ENCODE data around the gene ARHGEF25.

The ARHGEF25 gene

DNA sequence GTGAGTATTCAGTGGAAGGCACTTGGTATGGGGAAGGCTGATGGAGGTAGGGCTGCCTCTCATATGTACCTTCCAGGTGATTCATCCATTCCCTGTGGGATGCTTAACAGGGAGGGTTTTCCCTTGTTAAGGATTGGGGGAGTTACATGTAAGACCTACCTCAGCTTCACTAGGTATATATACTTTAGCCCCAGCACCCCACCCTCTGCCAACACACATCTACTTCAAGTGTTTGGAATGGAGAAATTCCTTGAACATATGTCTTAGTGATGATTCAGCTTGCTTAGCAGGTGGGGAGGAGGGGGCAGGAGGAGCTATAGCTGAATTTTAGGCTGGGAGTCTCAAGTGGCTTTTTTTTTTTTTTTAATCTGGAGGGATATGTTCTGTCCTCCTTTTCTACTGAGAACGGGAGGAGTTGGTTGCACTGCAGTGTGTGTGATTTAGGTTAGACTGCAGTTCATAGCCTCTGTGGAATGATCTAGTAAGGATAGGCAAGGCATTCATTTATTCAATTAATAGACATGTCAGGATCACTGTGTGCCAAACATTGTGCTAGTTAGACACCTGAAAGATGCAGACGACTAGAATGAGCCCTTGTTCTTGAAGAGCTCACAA, 18.6 kb upstream of the ARHGEF25 start:
- DNase-seq (ENCODE audit: extremely low read depth, low read depth) = no peak
- TF ChIP-seq, protein P1, sequence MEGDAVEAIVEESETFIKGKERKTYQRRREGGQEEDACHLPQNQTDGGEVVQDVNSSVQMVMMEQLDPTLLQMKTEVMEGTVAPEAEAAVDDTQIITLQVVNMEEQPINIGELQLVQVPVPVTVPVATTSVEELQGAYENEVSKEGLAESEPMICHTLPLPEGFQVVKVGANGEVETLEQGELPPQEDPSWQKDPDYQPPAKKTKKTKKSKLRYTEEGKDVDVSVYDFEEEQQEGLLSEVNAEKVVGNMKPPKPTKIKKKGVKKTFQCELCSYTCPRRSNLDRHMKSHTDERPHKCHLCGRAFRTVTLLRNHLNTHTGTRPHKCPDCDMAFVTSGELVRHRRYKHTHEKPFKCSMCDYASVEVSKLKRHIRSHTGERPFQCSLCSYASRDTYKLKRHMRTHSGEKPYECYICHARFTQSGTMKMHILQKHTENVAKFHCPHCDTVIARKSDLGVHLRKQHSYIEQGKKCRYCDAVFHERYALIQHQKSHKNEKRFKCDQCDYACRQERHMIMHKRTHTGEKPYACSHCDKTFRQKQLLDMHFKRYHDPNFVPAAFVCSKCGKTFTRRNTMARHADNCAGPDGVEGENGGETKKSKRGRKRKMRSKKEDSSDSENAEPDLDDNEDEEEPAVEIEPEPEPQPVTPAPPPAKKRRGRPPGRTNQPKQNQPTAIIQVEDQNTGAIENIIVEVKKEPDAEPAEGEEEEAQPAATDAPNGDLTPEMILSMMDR (IDR thresholded peaks at IDR 0.05; ENCODE audit: low read depth, low read length, missing control alignments) = no peak
- no peak overlapping the region for H3K4me3 ChIP-seq (replicated peaks; ENCODE audit: low read depth, low read length)

DNA sequence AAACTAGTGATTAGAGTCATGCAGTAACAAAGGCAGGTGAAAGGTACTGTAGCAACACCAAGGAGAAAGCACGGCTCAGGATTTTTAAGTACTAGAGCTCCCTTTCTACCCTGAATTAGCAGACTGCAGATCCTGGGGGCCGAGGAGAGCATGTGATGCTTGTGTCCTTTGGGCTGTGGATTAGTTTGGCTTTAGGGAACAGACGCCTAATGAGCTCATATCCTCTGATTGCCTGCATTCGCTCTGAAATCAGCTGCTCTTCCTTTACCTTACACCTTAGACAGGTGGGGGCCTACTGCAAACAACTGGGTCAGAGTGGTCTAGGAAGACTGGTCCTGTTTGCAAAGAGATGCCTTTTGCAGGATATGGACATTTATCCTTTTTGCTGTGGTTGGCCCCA, 18.0 kb upstream of the ARHGEF25 start:
- TF ChIP-seq, protein P1 (IDR thresholded peaks at IDR 0.05; ENCODE audit: low read depth, low read length, missing control alignments) = no peak
- no peak for DNase-seq (ENCODE audit: extremely low read depth, low read depth)
- no peak overlapping the region for H3K4me3 ChIP-seq (replicated peaks; ENCODE audit: low read depth, low read length)

DNA sequence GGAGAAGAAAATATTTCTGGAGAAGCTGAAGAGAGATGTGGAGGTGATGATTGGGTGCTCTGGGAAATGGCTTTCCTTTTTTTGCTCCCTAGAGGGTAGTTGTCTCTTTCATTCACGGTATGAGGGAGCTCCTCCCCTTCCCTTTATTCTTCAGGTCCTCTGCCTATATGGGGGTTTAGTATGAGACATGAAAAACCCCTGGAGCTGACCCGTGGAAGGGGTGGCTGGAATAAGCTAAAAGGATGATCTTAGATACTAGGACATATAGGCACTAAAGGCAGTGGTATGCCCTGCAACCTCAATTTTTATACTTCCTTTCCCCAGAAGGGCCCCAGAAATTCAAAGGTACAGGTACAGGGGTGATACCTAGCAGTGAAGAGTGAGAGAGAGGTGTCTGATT, 10.8 kb upstream of the ARHGEF25 start:
- TF ChIP-seq, protein P1 (IDR thresholded peaks at IDR 0.05; ENCODE audit: low read depth, low read length, missing control alignments) = no peak
- DNase-seq (ENCODE audit: extremely low read depth, low read depth) = no peak
- H3K4me3 ChIP-seq (replicated peaks; ENCODE audit: low read depth, low read length) = no peak overlapping the region

DNA sequence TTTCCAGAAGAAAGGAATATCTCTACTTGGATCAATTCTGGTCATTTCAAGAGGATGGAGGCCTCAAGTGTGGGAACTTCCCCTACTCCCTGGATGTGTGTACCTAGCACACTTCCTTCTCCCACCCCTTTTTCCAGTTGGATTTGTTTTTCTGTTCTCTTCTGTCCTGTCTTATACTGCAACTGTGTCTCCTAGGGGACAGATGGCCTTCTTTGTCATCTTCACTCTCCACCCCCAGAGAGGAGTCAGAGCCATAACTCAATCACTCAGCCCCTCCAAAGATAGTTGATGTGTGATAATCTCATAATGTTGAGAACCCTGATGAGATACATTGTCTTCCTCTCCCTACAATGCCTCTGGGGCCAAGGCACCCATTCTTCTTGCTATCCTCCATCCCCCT, 8.7 kb upstream of the ARHGEF25 start:
- DNase-seq (ENCODE audit: extremely low read depth, low read depth) = no peak
- H3K4me3 ChIP-seq (replicated peaks; ENCODE audit: low read depth, low read length) = no peak overlapping the region
- TF ChIP-seq, protein P1 (IDR thresholded peaks at IDR 0.05; ENCODE audit: low read depth, low read length, missing control alignments) = no peak

DNA sequence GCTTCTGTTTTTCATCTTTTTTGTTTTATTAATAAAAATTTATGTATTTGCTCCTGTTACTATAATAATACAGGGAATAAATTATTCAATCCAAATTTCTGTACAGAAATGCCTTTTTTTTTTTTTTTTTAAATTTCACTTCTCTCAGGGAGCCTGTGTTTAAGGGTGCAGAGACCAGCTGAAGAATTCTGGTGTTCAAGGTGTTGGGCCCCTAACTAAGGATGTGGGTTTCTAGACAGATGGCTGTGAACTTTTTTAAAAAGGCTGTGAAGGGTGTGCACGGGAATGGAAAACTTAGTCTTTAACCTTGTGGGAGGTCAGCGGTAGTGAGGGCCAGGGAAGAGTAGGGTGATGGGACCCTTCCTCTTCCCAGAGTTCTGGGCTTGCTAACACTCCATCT, 7.9 kb upstream of the ARHGEF25 start:
- TF ChIP-seq, protein P1 (IDR thresholded peaks at IDR 0.05; ENCODE audit: low read depth, low read length, missing control alignments) = no peak
- no peak for DNase-seq (ENCODE audit: extremely low read depth, low read depth)
- H3K4me3 ChIP-seq (replicated peaks; ENCODE audit: low read depth, low read length) = no peak overlapping the region

DNA sequence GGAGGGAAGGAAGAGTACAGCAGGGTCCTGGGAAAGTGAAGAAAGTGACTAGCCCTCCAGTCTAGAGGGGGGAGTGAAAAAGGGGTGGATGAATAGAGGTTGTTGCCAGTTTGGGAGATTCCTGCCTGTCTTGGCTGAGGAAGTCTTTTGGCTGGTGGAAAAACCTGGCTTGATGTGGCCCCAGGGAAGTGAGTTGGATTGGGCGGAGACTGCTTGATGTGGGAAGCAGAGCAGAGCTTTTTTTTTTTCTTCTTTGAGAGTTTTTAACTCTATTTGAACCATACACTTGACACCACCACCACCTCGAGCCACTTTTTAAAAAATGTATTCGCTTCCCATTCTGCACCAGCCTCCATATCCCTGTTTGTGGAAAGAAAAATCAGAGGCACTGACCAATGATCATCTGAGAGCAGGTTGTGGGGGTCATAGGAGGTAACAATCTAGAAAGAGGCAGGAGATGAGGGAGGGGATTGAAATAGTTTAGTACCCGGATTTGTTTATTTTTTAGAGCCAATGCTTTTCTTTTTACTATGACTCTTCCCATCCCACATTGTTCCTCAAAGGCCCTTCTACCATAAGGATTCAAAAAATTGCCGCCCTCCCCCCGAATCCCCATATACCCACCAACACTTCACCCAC, 7.3 kb upstream of the ARHGEF25 start:
- no peak for DNase-seq (ENCODE audit: extremely low read depth, low read depth)
- TF ChIP-seq, protein P1 (IDR thresholded peaks at IDR 0.05; ENCODE audit: low read depth, low read length, missing control alignments) = no peak
- H3K4me3 ChIP-seq (replicated peaks; ENCODE audit: low read depth, low read length) = peak overlapping the region; percentile 59
